Chondrocyte (in vitro differentiated cells): ENCODE measurements around the gene CABS1. TPM values are rescaled to one million over a fixed set of nuclear protein-coding genes. Genes with fewer than 3 reads are reported as not detected.

Experiments used
- DNase-seq: peaks from one replicate; pipeline ENCODE4 v3.0.0; 2021; ENCODE audit warnings: mixed read lengths, low spot score
- H3K27ac Mint-ChIP-seq: one replicate; pipeline ENCODE4 v1.8.0; 2021; ENCODE audit warnings: mild to moderate bottlenecking, moderate library complexity, mixed read lengths; ENCODE audit not compliant: unreplicated experiment
- H3K27me3 Mint-ChIP-seq: 2 replicates; pipeline ENCODE4 v1.8.0; 2021; ENCODE audit warnings: low read depth, mixed read lengths
- H3K36me3 Mint-ChIP-seq: 2 replicates; pipeline ENCODE4 v1.8.0; 2021; ENCODE audit warnings: low read depth, mixed read lengths
- H3K4me1 Mint-ChIP-seq: 2 replicates; pipeline ENCODE4 v1.8.0; 2021; ENCODE audit warnings: low read depth, mild to moderate bottlenecking, mixed read lengths
- H3K4me3 Mint-ChIP-seq: one replicate; pipeline ENCODE4 v1.8.0; 2021; ENCODE audit warnings: mild to moderate bottlenecking, moderate library complexity, mixed read lengths; ENCODE audit not compliant: unreplicated experiment
- H3K9me3 Mint-ChIP-seq: 2 replicates; pipeline ENCODE4 v1.8.0; 2021; ENCODE audit warnings: low read depth, mixed read lengths
- total RNA-seq: library from RNA; stranded (reverse); gene quantifications from 3 replicates; pipeline ENCODE4 v1.2.1, GENCODE V29; 2021
- TF ChIP-seq, protein P1 (sequence below): fragments of 200-600 bp; sonication (generic); IDR thresholded peaks from 2 replicates; pipeline ENCODE4 v1.5.0; 2021; ENCODE audit warnings: antibody characterized with exemption, mild to moderate bottlenecking, moderate library complexity

CABS1 gene
- total RNA-seq, 1 donor from 2014 or later, result not detected

DNA sequence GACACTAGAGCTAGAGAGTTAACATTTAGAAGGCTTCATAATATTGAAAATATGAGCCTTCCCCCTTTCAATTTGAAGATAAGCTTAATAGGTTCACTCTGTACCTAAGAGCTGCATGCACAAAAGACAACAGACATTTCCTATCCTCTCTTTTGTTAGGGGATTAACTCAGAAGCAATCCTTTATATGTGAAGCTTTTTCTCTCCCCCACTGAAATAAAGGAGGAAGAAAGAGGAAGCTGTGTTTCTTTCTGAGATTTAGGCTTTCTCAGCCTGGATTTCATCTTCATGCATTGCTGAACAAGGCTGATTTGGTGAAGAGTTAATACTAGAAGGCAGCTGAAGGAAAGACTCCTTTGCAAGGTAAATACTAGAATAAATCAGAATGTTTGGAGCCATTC lies 21.0 kb upstream of the CABS1 start:
- no peak for DNase-seq
- H3K9me3 Mint-ChIP-seq, result peaks cover 3% of the 10 kb centered on the region
- H3K4me3 Mint-ChIP-seq, result no peak overlapping the region
- no peaks in the 10 kb centered on the region for H3K4me1 Mint-ChIP-seq
- H3K27me3 Mint-ChIP-seq, result peaks cover 2% of the 10 kb centered on the region
- H3K36me3 Mint-ChIP-seq, result no peaks in the 10 kb centered on the region
- TF ChIP-seq, protein P1, sequence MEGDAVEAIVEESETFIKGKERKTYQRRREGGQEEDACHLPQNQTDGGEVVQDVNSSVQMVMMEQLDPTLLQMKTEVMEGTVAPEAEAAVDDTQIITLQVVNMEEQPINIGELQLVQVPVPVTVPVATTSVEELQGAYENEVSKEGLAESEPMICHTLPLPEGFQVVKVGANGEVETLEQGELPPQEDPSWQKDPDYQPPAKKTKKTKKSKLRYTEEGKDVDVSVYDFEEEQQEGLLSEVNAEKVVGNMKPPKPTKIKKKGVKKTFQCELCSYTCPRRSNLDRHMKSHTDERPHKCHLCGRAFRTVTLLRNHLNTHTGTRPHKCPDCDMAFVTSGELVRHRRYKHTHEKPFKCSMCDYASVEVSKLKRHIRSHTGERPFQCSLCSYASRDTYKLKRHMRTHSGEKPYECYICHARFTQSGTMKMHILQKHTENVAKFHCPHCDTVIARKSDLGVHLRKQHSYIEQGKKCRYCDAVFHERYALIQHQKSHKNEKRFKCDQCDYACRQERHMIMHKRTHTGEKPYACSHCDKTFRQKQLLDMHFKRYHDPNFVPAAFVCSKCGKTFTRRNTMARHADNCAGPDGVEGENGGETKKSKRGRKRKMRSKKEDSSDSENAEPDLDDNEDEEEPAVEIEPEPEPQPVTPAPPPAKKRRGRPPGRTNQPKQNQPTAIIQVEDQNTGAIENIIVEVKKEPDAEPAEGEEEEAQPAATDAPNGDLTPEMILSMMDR, result no peak
- H3K27ac Mint-ChIP-seq, result no peak overlapping the region

DNA sequence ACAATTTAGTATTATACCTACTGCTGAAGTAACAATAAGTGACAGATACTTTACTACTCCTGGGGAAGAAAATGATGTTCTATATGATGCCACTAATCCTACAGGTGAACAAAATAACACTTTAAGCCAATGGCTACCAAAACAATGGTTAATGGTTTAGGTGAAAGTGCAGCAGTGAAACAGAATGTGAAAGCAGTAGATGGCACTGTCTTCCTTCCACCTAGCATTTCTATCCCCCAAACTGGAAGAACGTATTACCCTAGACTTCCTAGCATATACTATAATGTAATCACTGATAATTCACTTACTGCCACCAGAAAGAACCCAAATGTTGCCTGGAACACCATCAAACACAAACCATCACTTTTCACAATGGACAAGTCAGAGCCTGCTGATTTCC lies 18.9 kb upstream of the CABS1 start:
- DNase-seq, result no peak
- no peak overlapping the region for H3K4me3 Mint-ChIP-seq
- H3K9me3 Mint-ChIP-seq, result no peaks in the 10 kb centered on the region
- no peaks in the 10 kb centered on the region for H3K4me1 Mint-ChIP-seq
- peaks cover 2% of the 10 kb centered on the region for H3K27me3 Mint-ChIP-seq
- no peaks in the 10 kb centered on the region for H3K36me3 Mint-ChIP-seq
- H3K27ac Mint-ChIP-seq, result no peak overlapping the region
- TF ChIP-seq, protein P1, result no peak

DNA sequence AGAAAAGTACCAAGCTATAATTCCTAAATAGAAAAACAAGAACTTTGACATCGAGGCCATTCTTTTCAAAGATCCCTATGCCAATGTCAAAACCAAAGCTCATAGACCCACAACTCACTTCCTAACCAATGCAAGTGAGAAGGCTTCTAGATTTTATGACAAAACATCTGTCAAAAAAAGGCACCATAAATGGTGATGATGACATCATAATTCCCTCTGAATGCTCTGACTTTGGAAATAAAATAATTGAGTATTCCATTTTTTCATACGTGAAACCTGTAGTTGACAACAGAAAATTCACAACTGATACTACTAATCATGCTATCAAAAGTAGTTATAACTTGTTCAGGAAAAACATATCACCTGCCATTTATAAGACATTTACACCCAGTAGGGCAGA lies 8.7 kb upstream of the CABS1 start:
- H3K4me1 Mint-ChIP-seq, result no peaks in the 10 kb centered on the region
- peaks cover 4% of the 10 kb centered on the region for H3K9me3 Mint-ChIP-seq
- DNase-seq, result no peak
- H3K27ac Mint-ChIP-seq, result no peak overlapping the region
- H3K4me3 Mint-ChIP-seq, result no peak overlapping the region
- H3K36me3 Mint-ChIP-seq, result no peaks in the 10 kb centered on the region
- H3K27me3 Mint-ChIP-seq, result peaks cover 4% of the 10 kb centered on the region
- TF ChIP-seq, protein P1, result no peak

DNA sequence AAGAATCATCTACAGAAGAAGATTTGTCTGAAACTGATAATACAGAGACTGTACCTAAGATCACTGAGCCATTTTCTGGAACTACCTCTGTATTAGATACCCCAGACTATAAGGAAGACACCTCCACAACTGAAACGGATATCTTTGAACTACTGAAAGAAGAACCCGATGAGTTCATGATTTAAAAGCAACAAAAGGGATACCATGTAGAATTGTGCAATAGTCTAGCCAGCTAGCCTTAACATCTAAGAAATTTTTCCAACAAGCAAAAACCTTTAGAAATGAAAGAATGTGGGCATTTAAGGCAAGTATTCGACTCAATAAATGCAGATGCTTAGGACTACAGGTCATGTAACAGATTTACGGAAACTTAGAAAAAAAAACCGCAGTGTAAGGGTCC lies 1.3 kb downstream of the CABS1 start:
- TF ChIP-seq, protein P1, result no peak
- H3K27me3 Mint-ChIP-seq, result peaks cover 7% of the 10 kb centered on the region
- no peak for DNase-seq
- no peaks in the 10 kb centered on the region for H3K9me3 Mint-ChIP-seq
- H3K36me3 Mint-ChIP-seq, result no peaks in the 10 kb centered on the region
- no peak overlapping the region for H3K4me3 Mint-ChIP-seq
- no peaks in the 10 kb centered on the region for H3K4me1 Mint-ChIP-seq
- H3K27ac Mint-ChIP-seq, result no peak overlapping the region

DNA sequence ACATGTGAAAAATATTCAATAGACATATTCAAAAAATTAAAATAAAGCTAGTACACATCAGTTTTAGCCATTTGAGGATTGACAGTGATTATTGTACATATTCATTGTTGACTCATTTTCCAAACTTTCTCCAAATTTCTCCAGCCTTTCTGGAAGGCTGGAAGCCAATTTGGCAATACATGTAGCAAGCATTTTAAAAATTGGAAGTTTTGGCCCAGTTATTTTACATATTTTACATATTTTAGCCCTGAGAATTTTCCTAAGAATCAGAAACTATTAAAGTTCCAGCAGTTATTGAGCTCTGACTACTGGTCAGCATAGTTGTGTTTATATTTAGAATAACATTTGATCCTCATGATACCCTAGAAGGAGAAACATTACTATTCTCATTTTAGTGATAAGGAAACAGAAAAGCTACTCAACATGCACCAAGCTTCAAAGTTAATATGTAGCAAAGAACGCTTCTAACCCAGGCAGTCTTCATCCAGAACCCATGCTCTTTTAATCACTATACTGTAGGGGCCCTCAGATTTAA lies 3.2 kb downstream of the CABS1 start:
- Mint-ChIP-seq H3K36me3 (no peaks in the 10 kb centered on the region), H3K4me3 (no peak overlapping the region)
- DNase-seq, result no peak

More for the DNA sequence above, 3.2 kb downstream of the CABS1 start:
- no peaks in the 10 kb centered on the region for H3K4me1 Mint-ChIP-seq
- peaks cover 7% of the 10 kb centered on the region for H3K27me3 Mint-ChIP-seq
- H3K27ac Mint-ChIP-seq, result no peak overlapping the region
- no peaks in the 10 kb centered on the region for H3K9me3 Mint-ChIP-seq
- TF ChIP-seq, protein P1, result no peak
